Panc1 (cell line): ENCODE data around the gene POLR2M.

Source experiments
- CTCF ChIP-seq: fragments of 450-650 bp; IDR thresholded peaks from 2 replicates; pipeline ENCODE4 v1.5.1; 2017; ENCODE audit warnings: mild to moderate bottlenecking
- POLR2AphosphoS5 ChIP-seq: IDR thresholded peaks from 2 replicates; pipeline ENCODE4 v1.6.1; 2012; ENCODE audit warnings: mild to moderate bottlenecking, low read depth, low read length, moderate library complexity
- REST ChIP-seq, 2 experiments: IDR thresholded peaks; 2 replicates each; pipeline ENCODE4 v1.6.1; 2011 to 2012; ENCODE audit warnings: low read depth in 2 of 2, control low read depth in 1 of 2, low read length in 1 of 2, mild to moderate bottlenecking in 1 of 2, moderate library complexity in 1 of 2; ENCODE audit not compliant: insufficient read depth in 1 of 2
- SIN3A ChIP-seq: IDR thresholded peaks from 2 replicates; pipeline ENCODE4 v1.6.1; 2012; ENCODE audit warnings: low read depth, mild to moderate bottlenecking, low read length, moderate library complexity, borderline replicate concordance; ENCODE audit not compliant: insufficient read depth

GRCh38 chr15:57734860-57735259 lies 28.3 kb downstream of the POLR2M start:
- no peak for TF ChIP-seq REST (IDR thresholded peaks at IDR 0.05; ENCODE audit: insufficient read depth in 1 of 2, low read depth in 2 of 2, low read length in 1 of 2)
- TF ChIP-seq CTCF = no peak
- no peak for TF ChIP-seq POLR2AphosphoS5
- no peak for TF ChIP-seq SIN3A
